Activated CD8-positive, alpha-beta memory T cell treated with anti-CD3 and anti-CD28 coated beads for 36 hours (primary cell): ENCODE measurements around the gene SLC7A11. TPM values are rescaled to one million over a fixed set of nuclear protein-coding genes. Genes with fewer than 3 reads are reported as not detected.

Source experiments
- CTCF ChIA-PET: fragments of 350-600 bp; sonication (Branson Sonifier 250); formaldehyde crosslinking; loops from one replicate; lab custom pipeline; 2021; ENCODE audit warnings: antibody characterized with exemption; lab: Charles Lee
- POLR2A ChIA-PET: fragments of 350-600 bp; sonication (Branson Sonifier 250); formaldehyde crosslinking; loops from one replicate; lab custom pipeline; 2021; ENCODE audit warnings: antibody characterized with exemption; lab: Charles Lee
- total RNA-seq, 2 experiments: library from RNA; stranded (reverse); gene quantifications; one replicate each; pipeline ENCODE4 v1.2.3, GENCODE V29; 2021

Gene SLC7A11
- total RNA-seq, 2 experiments from 2014 or later, result 1.6 to 1.7 TPM

DNA sequence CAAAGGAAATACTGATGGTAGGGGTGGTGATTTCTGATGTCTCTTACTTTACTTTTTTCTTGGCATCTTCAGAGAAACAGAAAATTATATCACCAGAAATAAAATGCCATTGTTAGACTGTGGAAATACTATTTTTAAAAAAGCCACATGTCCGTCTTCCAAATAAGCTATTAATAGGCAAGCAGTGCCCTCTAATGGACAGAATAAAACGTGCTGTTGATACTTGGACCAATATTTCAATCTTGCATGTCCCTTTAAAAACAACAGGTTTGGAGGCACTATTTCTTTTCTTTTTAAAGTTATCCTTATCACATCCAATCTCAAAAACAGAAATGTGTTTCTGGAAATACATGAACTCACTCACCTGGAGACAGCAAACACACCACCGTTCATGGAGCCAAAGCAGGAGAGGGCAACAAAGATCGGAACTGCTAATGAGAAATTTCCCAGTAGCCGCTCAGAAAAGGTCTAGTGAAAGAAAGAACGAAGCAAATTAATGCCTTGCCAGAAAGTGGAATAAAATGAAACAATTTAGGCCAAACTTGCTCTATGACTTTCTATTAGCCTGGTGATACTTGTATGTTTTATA, 59.2 kb downstream of the SLC7A11 start:
- POLR2A ChIA-PET, result no interaction called here
- CTCF ChIA-PET, result no interaction called here

DNA sequence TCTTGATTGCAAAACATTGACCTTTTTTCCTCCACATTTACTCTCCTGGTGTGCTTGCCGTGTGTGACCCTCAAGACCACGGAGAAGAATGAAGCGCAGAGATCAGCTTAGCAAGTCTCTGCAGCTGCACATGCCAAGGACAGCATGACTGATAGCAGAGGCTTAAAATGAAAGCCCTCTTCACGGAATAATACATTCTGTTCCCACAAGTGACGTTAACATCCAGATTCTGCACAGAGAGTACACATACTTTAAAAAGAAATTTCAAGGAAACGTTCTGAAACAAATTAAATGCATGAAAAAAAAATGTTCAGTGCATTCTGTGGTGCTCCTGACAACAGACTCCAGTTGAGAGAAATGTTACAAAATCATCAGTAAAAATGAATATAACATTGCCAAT, 60.9 kb downstream of the SLC7A11 start:
- ChIA-PET CTCF (no interaction called here), POLR2A (no interaction called here)

DNA sequence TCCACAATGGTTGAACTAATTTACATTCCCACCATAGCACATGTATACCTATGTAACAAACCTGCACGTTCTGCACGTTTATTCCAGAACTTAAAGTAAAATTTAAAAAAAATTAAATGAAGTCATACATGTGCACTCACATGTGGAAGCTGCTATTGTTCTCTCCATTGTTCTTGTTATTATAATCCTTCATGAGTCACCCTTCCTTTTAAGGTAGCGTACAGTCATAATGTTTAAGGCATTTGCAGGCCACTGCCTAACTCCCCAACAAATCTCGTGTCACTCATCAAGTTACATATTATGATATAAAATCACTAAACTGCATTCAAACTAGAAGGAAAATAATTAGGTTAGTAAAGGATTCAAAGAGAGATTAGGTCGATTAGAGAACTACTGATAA, 63.6 kb downstream of the SLC7A11 start:
- CTCF ChIA-PET, result no interaction called here
- POLR2A ChIA-PET, result no interaction called here

DNA sequence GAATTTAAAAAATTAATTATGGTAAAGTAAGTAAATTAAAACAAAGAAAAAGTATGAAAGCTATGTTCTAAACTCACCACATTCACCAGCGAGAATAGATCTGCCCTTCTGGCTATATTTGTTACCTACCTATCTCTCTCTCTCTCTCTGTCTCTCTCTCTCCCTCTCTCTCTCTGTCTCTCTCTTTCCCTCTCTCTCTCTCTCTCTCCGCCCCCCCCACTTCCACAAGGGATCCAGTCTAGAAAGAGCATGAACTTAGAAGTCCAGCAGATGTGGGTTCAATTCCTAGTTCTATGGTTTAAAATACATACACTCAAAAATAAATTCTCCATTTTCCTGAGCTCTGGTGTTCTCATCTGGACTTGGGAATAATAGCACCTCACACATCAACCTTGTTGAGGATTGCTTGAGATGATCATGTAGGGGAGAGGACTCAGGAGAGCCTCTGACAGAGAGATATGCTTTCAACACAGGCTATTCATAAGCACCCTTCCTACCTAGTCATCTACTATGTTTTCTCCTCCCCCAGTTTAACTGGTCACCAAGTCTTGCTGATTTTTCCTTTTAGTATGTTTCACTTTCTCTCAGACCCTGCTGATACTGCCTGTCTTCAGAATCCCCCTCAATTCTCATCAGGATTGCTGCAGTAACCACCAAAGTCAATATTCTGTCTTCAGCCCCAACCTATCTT, 64.7 kb downstream of the SLC7A11 start:
- POLR2A ChIA-PET, result no interaction called here
- CTCF ChIA-PET, result interaction anchor here (0.7 kb wide), 1 partner anchor 1824 kb away, joined by 3 read pairs; no protein-coding TSS in a partner anchor

- POLR2A ChIA-PET, result no interaction called here
- CTCF ChIA-PET, result no interaction called here
These were observed 67.0 kb downstream of the SLC7A11 start for GRCh38 chr4:138174981-138175794.

DNA sequence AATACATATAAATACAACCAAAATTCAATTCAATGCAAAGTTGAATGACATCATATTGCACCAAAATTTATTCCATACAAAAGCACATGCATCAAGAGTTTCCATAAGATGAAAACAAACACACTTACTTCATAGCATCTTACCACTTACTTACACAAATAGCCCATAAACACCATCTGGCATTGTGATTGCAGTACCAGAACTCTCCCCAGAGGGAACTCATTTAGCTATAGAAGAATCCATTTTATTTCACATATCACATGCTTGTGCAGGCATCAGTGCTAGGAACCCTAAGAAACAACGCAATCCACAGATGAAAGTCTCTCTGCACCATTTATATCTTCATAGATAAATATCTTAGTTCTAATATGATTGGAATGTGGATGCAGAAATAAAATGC, 77.9 kb downstream of the SLC7A11 start:
- POLR2A ChIA-PET, result no interaction called here
- CTCF ChIA-PET, result no interaction called here

DNA sequence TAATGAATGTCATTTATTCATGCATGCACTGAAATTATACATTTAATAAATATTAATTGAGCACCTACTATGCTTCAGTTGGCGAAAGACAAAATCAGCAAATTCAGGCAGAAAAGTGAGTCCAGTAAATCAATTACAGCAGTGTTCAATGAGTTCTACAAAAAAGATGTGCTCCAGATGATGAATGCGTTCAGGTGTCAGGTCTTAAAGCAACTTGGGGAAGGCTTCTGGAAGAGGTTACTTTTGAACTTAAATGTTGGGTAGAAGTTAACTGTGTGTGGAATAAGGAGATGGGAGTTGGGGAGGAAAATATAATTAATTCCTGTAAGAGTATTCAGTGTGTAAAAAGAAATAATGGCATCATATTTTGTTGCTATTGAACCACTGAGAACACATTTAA, 79.0 kb downstream of the SLC7A11 start:
- POLR2A ChIA-PET, result no interaction called here
- CTCF ChIA-PET, result no interaction called here

DNA sequence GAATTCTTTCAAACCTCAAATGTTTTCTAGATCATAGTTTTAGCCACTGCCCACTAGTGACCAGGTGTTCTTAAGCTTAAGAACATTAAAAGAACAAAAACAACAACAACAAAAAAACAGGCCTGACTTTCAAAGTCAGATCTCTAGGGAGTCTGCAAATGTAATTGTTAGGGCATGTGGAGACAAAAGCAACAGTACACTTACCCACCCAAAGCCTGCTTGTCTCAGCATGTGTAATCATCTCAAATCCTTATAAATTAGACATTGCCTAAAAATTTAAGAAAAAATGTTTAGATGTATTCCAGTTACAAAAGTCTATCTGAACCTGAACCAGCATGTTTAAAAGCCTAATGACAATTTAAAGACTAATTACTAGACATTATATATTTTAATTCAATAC, 79.9 kb downstream of the SLC7A11 start:
- POLR2A ChIA-PET, result no interaction called here

DNA sequence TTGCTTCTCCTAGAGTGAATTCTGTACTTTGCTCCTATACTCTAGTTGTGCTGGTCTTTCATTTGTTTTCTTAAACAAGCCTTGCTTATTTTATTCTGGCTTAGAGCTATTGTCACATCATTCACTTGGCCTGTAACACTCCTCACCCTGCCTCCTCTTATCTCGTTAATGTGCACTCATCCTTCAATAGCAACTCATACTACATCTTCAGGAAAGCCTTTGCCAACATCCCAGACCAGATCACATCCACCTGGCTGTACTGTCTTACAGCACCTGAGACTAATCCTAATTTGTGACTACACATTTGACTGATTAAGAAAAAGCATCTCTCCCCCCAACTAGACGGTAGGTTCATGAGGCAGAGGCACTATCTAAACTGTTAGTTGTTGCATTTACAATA, 80.8 kb downstream of the SLC7A11 start:
- ChIA-PET CTCF (no interaction called here), POLR2A (no interaction called here)

More for the DNA sequence above, 79.9 kb downstream of the SLC7A11 start:
- CTCF ChIA-PET, result no interaction called here

DNA sequence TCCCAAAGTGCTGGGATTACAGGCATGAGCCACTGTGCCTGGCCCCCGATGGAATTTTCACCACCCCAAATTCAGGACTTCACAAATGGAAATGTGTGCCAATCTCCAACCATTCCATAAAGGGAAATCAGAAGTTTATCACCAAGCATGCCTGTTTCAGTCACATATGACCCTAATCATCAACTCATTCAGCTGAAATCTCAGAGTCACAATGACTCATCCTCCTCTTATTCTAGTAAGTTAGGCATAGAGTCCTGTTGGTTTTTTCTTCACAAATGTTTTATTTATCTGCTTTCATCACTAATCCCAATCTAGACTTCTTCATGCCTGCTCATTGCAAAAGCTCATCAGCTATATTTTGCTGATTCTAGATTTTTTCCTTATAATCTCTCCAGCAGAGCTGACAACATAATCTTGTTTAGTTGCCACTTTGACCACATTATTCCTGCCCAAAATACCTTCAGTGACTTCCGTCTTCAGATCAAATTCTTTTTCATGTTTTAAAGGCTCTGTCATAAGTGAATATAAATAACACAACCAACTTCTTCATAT, 83.3 kb downstream of the SLC7A11 start:
- CTCF ChIA-PET, result no interaction called here
- POLR2A ChIA-PET, result no interaction called here

GRCh38 chr4:138140879-138141278, 101.3 kb downstream of the SLC7A11 start:
- ChIA-PET POLR2A (no interaction called here), CTCF (no interaction called here)

GRCh38 chr4:138138774-138139173, 103.4 kb downstream of the SLC7A11 start:
- ChIA-PET CTCF (no interaction called here), POLR2A (no interaction called here)

- ChIA-PET CTCF (no interaction called here), POLR2A (no interaction called here)
These were observed 106.5 kb downstream of the SLC7A11 start for GRCh38 chr4:138135610-138136009.

- ChIA-PET CTCF (no interaction called here), POLR2A (no interaction called here)
These were observed 123.9 kb downstream of the SLC7A11 start for GRCh38 chr4:138118270-138118669.

- POLR2A ChIA-PET, result no interaction called here
These were observed 127.1 kb downstream of the SLC7A11 start for GRCh38 chr4:138115053-138115452.

GRCh38 chr4:138114434-138114833, 127.7 kb downstream of the SLC7A11 start:
- CTCF ChIA-PET, result no interaction called here
- POLR2A ChIA-PET, result no interaction called here

More at GRCh38 chr4:138115053-138115452, 127.1 kb downstream of the SLC7A11 start:
- CTCF ChIA-PET, result no interaction called here
